ENCODE measurements around the gene NPIPA8. TPM values are rescaled to one million over a fixed set of nuclear protein-coding genes. Genes with fewer than 3 reads are reported as not detected.
"Not testable (repeated sequence)": the region's sequence is repeated elsewhere in the genome, so short reads cannot be mapped to it uniquely, and the experiment has no call there.

NPIPA8 gene
- polyA plus RNA-seq, 3 donors = 47.1 to 104 (median 64.4) TPM

GRCh38 chr16:18286342-18286741 is 50.2 kb downstream of the NPIPA8 start:
- not testable (repeated sequence) for DNase-seq (ENCODE audit: low read depth in 3 of 3, low spot score in 2 of 3)

GRCh38 chr16:18280319-18280718 is 56.2 kb downstream of the NPIPA8 start:
- not testable (repeated sequence) for DNase-seq (ENCODE audit: low read depth in 3 of 3, low spot score in 2 of 3)

- DNase-seq (ENCODE audit: low read depth in 3 of 3, low spot score in 2 of 3) = not testable (repeated sequence)
These were observed 59.8 kb downstream of the NPIPA8 start for GRCh38 chr16:18276756-18277155.

GRCh38 chr16:18270171-18270570 is 66.4 kb downstream of the NPIPA8 start:
- DNase-seq (ENCODE audit: low read depth in 3 of 3, low spot score in 2 of 3) = not testable (repeated sequence)

Other genes starting within 250 kb of the NPIPA8 start
- 10 to 100 TPM; 86.4 to 97.0 (median 91.2) TPM for gene NOMO2, start 225.4 kb upstream of the NPIPA8 start, polyA plus RNA-seq (ENCODE audit: insufficient read length in 3 of 3)

All from right renal cortex interstitium (tissue), 3 donors.